ENCODE data around the gene NACC2.

NACC2 gene

GRCh38 chr9:135985889-135986288 is 109.2 kb downstream of the NACC2 start:
- Histone ChIP-seq H3K4me3 (ENCODE audit: low read length) (no peak overlapping the region), H3K36me3 (ENCODE audit: insufficient read depth, low read length) (no peaks in the 10 kb centered on the region), H3K4me1 (ENCODE audit: control insufficient read depth, insufficient read depth, low read length) (peaks cover 4% of the 10 kb centered on the region), H3K4me2 (ENCODE audit: low read length) (no peak overlapping the region), H3K9me3 (replicated peaks; ENCODE audit: low read length) (no peaks in the 10 kb centered on the region), H3K27me3 (ENCODE audit: control insufficient read depth, insufficient read depth, low read length) (peaks cover 34% of the 10 kb centered on the region), H3K9ac (ENCODE audit: low read depth, low read length) (no peak overlapping the region)

- H3K4me3 ChIP-seq (ENCODE audit: low read length): no peak overlapping the region
- peaks cover 8% of the 10 kb centered on the region for H3K4me1 ChIP-seq (ENCODE audit: control insufficient read depth, insufficient read depth, low read length)
- H3K36me3 ChIP-seq (ENCODE audit: insufficient read depth, low read length): no peaks in the 10 kb centered on the region
- H3K9me3 ChIP-seq (replicated peaks; ENCODE audit: low read length): no peaks in the 10 kb centered on the region
- peaks cover 34% of the 10 kb centered on the region for H3K27me3 ChIP-seq (ENCODE audit: control insufficient read depth, insufficient read depth, low read length)
- H3K4me2 ChIP-seq (ENCODE audit: low read length): no peak overlapping the region
- no peak overlapping the region for H3K9ac ChIP-seq (ENCODE audit: low read depth, low read length)
Observed at GRCh38 chr9:135985459-135985774, 109.7 kb downstream of the NACC2 start.

- Histone ChIP-seq H3K4me1 (ENCODE audit: control insufficient read depth, insufficient read depth, low read length) (peaks cover 9% of the 10 kb centered on the region), H3K27me3 (ENCODE audit: control insufficient read depth, insufficient read depth, low read length) (peaks cover 21% of the 10 kb centered on the region), H3K4me2 (ENCODE audit: low read length) (no peak overlapping the region), H3K9me3 (replicated peaks; ENCODE audit: low read length) (no peaks in the 10 kb centered on the region), H3K4me3 (ENCODE audit: low read length) (no peak overlapping the region), H3K9ac (ENCODE audit: low read depth, low read length) (no peak overlapping the region), H3K36me3 (ENCODE audit: insufficient read depth, low read length) (no peaks in the 10 kb centered on the region)
Observed at GRCh38 chr9:135984072-135984710, 110.9 kb downstream of the NACC2 start.

- no peaks in the 10 kb centered on the region for H3K9me3 ChIP-seq (replicated peaks; ENCODE audit: low read length)
- no peak overlapping the region for H3K4me2 ChIP-seq (ENCODE audit: low read length)
- peaks cover 13% of the 10 kb centered on the region for H3K4me1 ChIP-seq (ENCODE audit: control insufficient read depth, insufficient read depth, low read length)
- H3K4me3 ChIP-seq (ENCODE audit: low read length): no peak overlapping the region
- H3K27me3 ChIP-seq (ENCODE audit: control insufficient read depth, insufficient read depth, low read length): peaks cover 25% of the 10 kb centered on the region
- H3K36me3 ChIP-seq (ENCODE audit: insufficient read depth, low read length): no peaks in the 10 kb centered on the region
- H3K9ac ChIP-seq (ENCODE audit: low read depth, low read length): no peak overlapping the region
Observed at GRCh38 chr9:135983208-135984071, 111.6 kb downstream of the NACC2 start.

GRCh38 chr9:135982499-135983207 is 112.4 kb downstream of the NACC2 start:
- peaks cover 13% of the 10 kb centered on the region for H3K4me1 ChIP-seq (ENCODE audit: control insufficient read depth, insufficient read depth, low read length)
- peaks cover 25% of the 10 kb centered on the region for H3K27me3 ChIP-seq (ENCODE audit: control insufficient read depth, insufficient read depth, low read length)
- H3K9ac ChIP-seq (ENCODE audit: low read depth, low read length): no peak overlapping the region
- H3K9me3 ChIP-seq (replicated peaks; ENCODE audit: low read length): no peaks in the 10 kb centered on the region
- H3K36me3 ChIP-seq (ENCODE audit: insufficient read depth, low read length): no peaks in the 10 kb centered on the region
- no peak overlapping the region for H3K4me3 ChIP-seq (ENCODE audit: low read length)
- no peak overlapping the region for H3K4me2 ChIP-seq (ENCODE audit: low read length)

GRCh38 chr9:135980926-135981630 is 114.0 kb downstream of the NACC2 start:
- Histone ChIP-seq H3K4me3 (ENCODE audit: low read length) (no peak overlapping the region), H3K4me2 (ENCODE audit: low read length) (no peak overlapping the region), H3K9ac (ENCODE audit: low read depth, low read length) (no peak overlapping the region), H3K36me3 (ENCODE audit: insufficient read depth, low read length) (no peaks in the 10 kb centered on the region), H3K9me3 (replicated peaks; ENCODE audit: low read length) (no peaks in the 10 kb centered on the region), H3K27me3 (ENCODE audit: control insufficient read depth, insufficient read depth, low read length) (peaks cover 32% of the 10 kb centered on the region), H3K4me1 (ENCODE audit: control insufficient read depth, insufficient read depth, low read length) (peaks cover 22% of the 10 kb centered on the region)

GRCh38 chr9:135979547-135980166 is 115.4 kb downstream of the NACC2 start:
- peaks cover 22% of the 10 kb centered on the region for H3K4me1 ChIP-seq (ENCODE audit: control insufficient read depth, insufficient read depth, low read length)
- H3K4me3 ChIP-seq (ENCODE audit: low read length): no peak overlapping the region
- H3K4me2 ChIP-seq (ENCODE audit: low read length): no peak overlapping the region
- no peaks in the 10 kb centered on the region for H3K9me3 ChIP-seq (replicated peaks; ENCODE audit: low read length)
- H3K36me3 ChIP-seq (ENCODE audit: insufficient read depth, low read length): no peaks in the 10 kb centered on the region
- no peak overlapping the region for H3K9ac ChIP-seq (ENCODE audit: low read depth, low read length)
- peaks cover 27% of the 10 kb centered on the region for H3K27me3 ChIP-seq (ENCODE audit: control insufficient read depth, insufficient read depth, low read length)

GRCh38 chr9:135978642-135979546 is 116.2 kb downstream of the NACC2 start:
- Histone ChIP-seq H3K9ac (ENCODE audit: low read depth, low read length) (no peak overlapping the region), H3K4me3 (ENCODE audit: low read length) (no peak overlapping the region), H3K36me3 (ENCODE audit: insufficient read depth, low read length) (no peaks in the 10 kb centered on the region), H3K9me3 (replicated peaks; ENCODE audit: low read length) (no peaks in the 10 kb centered on the region), H3K27me3 (ENCODE audit: control insufficient read depth, insufficient read depth, low read length) (peaks cover 22% of the 10 kb centered on the region), H3K4me2 (ENCODE audit: low read length) (no peak overlapping the region), H3K4me1 (ENCODE audit: control insufficient read depth, insufficient read depth, low read length) (peaks cover 22% of the 10 kb centered on the region)

GRCh38 chr9:135976944-135977343 is 118.1 kb downstream of the NACC2 start:
- Histone ChIP-seq H3K4me2 (ENCODE audit: low read length) (no peak overlapping the region), H3K9me3 (replicated peaks; ENCODE audit: low read length) (no peaks in the 10 kb centered on the region), H3K27me3 (ENCODE audit: control insufficient read depth, insufficient read depth, low read length) (peaks cover 13% of the 10 kb centered on the region), H3K4me3 (ENCODE audit: low read length) (no peak overlapping the region), H3K9ac (ENCODE audit: low read depth, low read length) (no peak overlapping the region), H3K4me1 (ENCODE audit: control insufficient read depth, insufficient read depth, low read length) (peaks cover 22% of the 10 kb centered on the region), H3K36me3 (ENCODE audit: insufficient read depth, low read length) (no peaks in the 10 kb centered on the region)

- H3K4me3 ChIP-seq (ENCODE audit: low read length): no peak overlapping the region
- no peaks in the 10 kb centered on the region for H3K36me3 ChIP-seq (ENCODE audit: insufficient read depth, low read length)
- H3K27me3 ChIP-seq (ENCODE audit: control insufficient read depth, insufficient read depth, low read length): peaks cover 13% of the 10 kb centered on the region
- H3K9ac ChIP-seq (ENCODE audit: low read depth, low read length): no peak overlapping the region
- no peaks in the 10 kb centered on the region for H3K9me3 ChIP-seq (replicated peaks; ENCODE audit: low read length)
- H3K4me2 ChIP-seq (ENCODE audit: low read length): no peak overlapping the region
- peaks cover 22% of the 10 kb centered on the region for H3K4me1 ChIP-seq (ENCODE audit: control insufficient read depth, insufficient read depth, low read length)
Observed at GRCh38 chr9:135976531-135976930, 118.6 kb downstream of the NACC2 start.
